Epithelial cell of esophagus (primary cell): ENCODE data around the gene DLG3.
A peak's percentile ranks its signal among the peaks of the same experiment; 100 is the strongest.

Experiments
- DNase-seq: peaks from one replicate; pipeline ENCODE4 v3.0.0; 2010; ENCODE audit warnings: low read depth
- H3K4me3 ChIP-seq: 2 replicates; pipeline ENCODE4 v1.5.1; 2011; ENCODE audit warnings: mild to moderate bottlenecking, low read length, control low read depth
- CTCF ChIP-seq: IDR thresholded peaks from 2 replicates; pipeline ENCODE4 v1.5.1; 2011; ENCODE audit warnings: low read depth, mild to moderate bottlenecking, low read length, control low read depth, inconsistent platforms; ENCODE audit not compliant: insufficient read depth; ENCODE audit errors: missing control alignments

Gene DLG3

DNA sequence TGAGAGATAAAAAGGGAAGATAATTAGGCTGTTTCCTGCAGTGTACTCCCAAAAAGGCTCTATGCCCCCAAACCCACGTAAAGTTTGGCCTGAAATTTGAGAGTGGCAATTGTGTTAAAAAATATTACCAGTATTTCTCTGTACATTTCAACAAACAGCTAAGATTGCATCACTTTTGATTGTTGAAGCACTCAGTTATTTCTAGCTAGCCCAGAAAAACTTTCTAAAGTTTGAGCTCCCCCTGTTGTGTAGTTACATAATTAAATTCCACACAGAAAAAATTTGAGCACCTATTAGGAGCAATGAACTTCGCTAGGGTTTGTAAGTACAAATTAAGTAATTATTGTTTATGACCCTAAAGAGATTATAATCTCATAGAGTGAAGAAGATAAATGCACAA, 109.4 kb downstream of the DLG3 start:
- no peak overlapping the region for H3K4me3 ChIP-seq
- peak; percentile 33 for DNase-seq
- TF ChIP-seq CTCF = no peak

GRCh38 chrX:70554523-70554922, 109.9 kb downstream of the DLG3 start:
- no peak for DNase-seq
- TF ChIP-seq CTCF = no peak
- H3K4me3 ChIP-seq = no peak overlapping the region

GRCh38 chrX:70554948-70555347, 110.3 kb downstream of the DLG3 start:
- no peak for TF ChIP-seq CTCF
- no peak overlapping the region for H3K4me3 ChIP-seq
- no peak for DNase-seq
